GM12878 (cell line): ENCODE data around the gene IRF9. TPM values are rescaled to one million over a fixed set of nuclear protein-coding genes. Genes with fewer than 3 reads are reported as not detected.
A peak's percentile ranks its signal among the peaks of the same experiment; 100 is the strongest.

Experiments used
- ATAC-seq: fragments of 200-7000 bp; cut with Tn5 transposase; 3 replicates; pipeline ENCODE4 v1.9.1; 2020; ENCODE audit warnings: mild to moderate bottlenecking, moderate library complexity
- BruUV-seq: library from RNA; stranded (reverse); fragments of 400-500 nt; replicated peaks from 2 replicates; lab custom pipeline; 2021; lab: Mats Ljungman, UMichigan
- CTCF ChIA-PET: fragments of 300-600 bp; sonication (Branson Sonifier 250); formaldehyde crosslinking; extraction: SDS; loops from one replicate; lab custom pipeline; 2021; ENCODE audit warnings: inconsistent platforms; lab: Yijun Ruan, JAX
- POLR2A ChIA-PET: fragments of 350-600 bp; formaldehyde crosslinking; extraction: SDS; loops from one replicate; lab custom pipeline; 2021; ENCODE audit warnings: inconsistent platforms; lab: Charles Lee
- RAD21 ChIA-PET: fragments of 300-600 bp; sonication (Branson Sonifier 250); formaldehyde crosslinking; loops from one replicate; lab custom pipeline; 2023; ENCODE audit warnings: antibody characterized with exemption; ENCODE audit not compliant: unreplicated experiment; lab: Charles Lee
- SMC1A ChIA-PET: fragments of 300-600 bp; sonication (Branson Sonifier 250); formaldehyde crosslinking; loops from one replicate; lab custom pipeline; 2023; ENCODE audit not compliant: unreplicated experiment, uncharacterized antibody; lab: Charles Lee
- DNase-seq: peaks from one replicate; pipeline ENCODE4 v3.0.0-alpha.2; 2011; ENCODE audit warnings: low read depth, low spot score
- FAIRE-seq: peaks from 3 replicates; lab custom pipeline; 2011; peaks lifted over from hg19 to GRCh38; lab: Jason Lieb, UNC
- H2AFZ ChIP-seq: 2 replicates; pipeline ENCODE4 v1.6.0; 2011; ENCODE audit warnings: low read depth, low read length, control low read depth; ENCODE audit not compliant: control insufficient read depth
- H3K27ac ChIP-seq: 2 replicates; pipeline ENCODE4 v1.5.1; 2011; ENCODE audit warnings: control low read depth; ENCODE audit not compliant: control insufficient read depth, insufficient read depth
- H3K27me3 ChIP-seq, 2 experiments: replicated peaks in 1 of 2; 2 replicates each; pipeline versions ENCODE4 v1.6.0 to v1.6.1; 2011; ENCODE audit warnings: low read length in 1 of 2; ENCODE audit not compliant: control insufficient read depth in 2 of 2, insufficient read depth in 2 of 2
- H3K36me3 ChIP-seq, 2 experiments: 2 replicates each; pipeline ENCODE4 v1.5.1; 2011; ENCODE audit warnings: low read length in 1 of 2; ENCODE audit not compliant: control insufficient read depth in 2 of 2, insufficient read depth in 2 of 2
- H3K4me1 ChIP-seq: 2 replicates; pipeline ENCODE4 v1.6.1; 2011; ENCODE audit warnings: mild to moderate bottlenecking, low read length, moderate library complexity, mixed read lengths; ENCODE audit not compliant: control insufficient read depth, insufficient read depth
- H3K4me2 ChIP-seq: 2 replicates; pipeline ENCODE4 v1.6.0; 2011; ENCODE audit warnings: control low read depth; ENCODE audit not compliant: control insufficient read depth, insufficient read depth
- H3K4me3 ChIP-seq: fragments of 200-600 bp; sonication (generic); 2 replicates; pipeline ENCODE4 v1.5.1; 2016
- H3K79me2 ChIP-seq: 2 replicates; pipeline ENCODE4 v1.6.0; 2011; ENCODE audit warnings: low read length; ENCODE audit not compliant: control insufficient read depth, insufficient read depth
- H3K9ac ChIP-seq: 2 replicates; pipeline ENCODE4 v1.8.0; 2011; ENCODE audit warnings: low read length, control low read depth, mixed read lengths; ENCODE audit not compliant: control insufficient read depth, insufficient read depth
- H3K9me3 ChIP-seq: replicated peaks from 3 replicates; pipeline ENCODE4 v1.5.1; 2011; ENCODE audit warnings: mild to moderate bottlenecking, low read length; ENCODE audit not compliant: control insufficient read depth, insufficient read depth
- H4K20me1 ChIP-seq: 2 replicates; pipeline ENCODE4 v1.6.0; 2011; ENCODE audit not compliant: control insufficient read depth, insufficient read depth
- ATF3 ChIP-seq: IDR thresholded peaks from 2 replicates; pipeline ENCODE4 v1.6.1; 2011; ENCODE audit warnings: low read depth, mild to moderate bottlenecking, low read length, moderate library complexity, borderline replicate concordance; ENCODE audit errors: extremely low read depth
- BCL11A ChIP-seq: IDR thresholded peaks from 2 replicates; pipeline ENCODE4 v1.6.1; 2011; ENCODE audit warnings: low read depth, low read length
- EGR1 ChIP-seq, 2 experiments: IDR thresholded peaks; 1 replicate in 1 of 2; 2 replicates in 1 of 2; pipeline ENCODE4 v1.6.1; 2011 to 2012; ENCODE audit warnings: low read depth in 2 of 2, low read length in 2 of 2, borderline replicate concordance in 1 of 2, mild to moderate bottlenecking in 1 of 2, moderate library complexity in 1 of 2
- IRF4 ChIP-seq: IDR thresholded peaks from 2 replicates; pipeline ENCODE4 v1.6.1; 2011; ENCODE audit warnings: low read depth, low read length
- MAX ChIP-seq: IDR thresholded peaks from 2 replicates; pipeline ENCODE4 v1.6.1; 2012; ENCODE audit warnings: low read depth, low read length, improper control_type of control experiment
- NFYA ChIP-seq: IDR thresholded peaks from 2 replicates; pipeline ENCODE4 v1.6.1; 2011; ENCODE audit warnings: low read depth, mild to moderate bottlenecking, low read length, improper control_type of control experiment, borderline replicate concordance
- POLR2AphosphoS5 ChIP-seq: IDR thresholded peaks from 2 replicates; pipeline ENCODE4 v1.6.1; 2011; ENCODE audit warnings: mild to moderate bottlenecking, low read length, inconsistent platforms
- RCOR1 ChIP-seq: conservative IDR thresholded peaks from 2 replicates; pipeline ENCODE4 v1.6.1; 2012; ENCODE audit warnings: low read depth, low read length, improper control_type of control experiment
- SIX5 ChIP-seq: IDR thresholded peaks from 2 replicates; pipeline ENCODE4 v1.6.1; 2011; ENCODE audit warnings: mild to moderate bottlenecking, low read depth, low read length, moderate library complexity; ENCODE audit not compliant: severe bottlenecking
- SMARCA5 ChIP-seq: fragments of 450-650 bp; IDR thresholded peaks from 2 replicates; pipeline ENCODE4 v1.6.1; 2017; ENCODE audit warnings: mild to moderate bottlenecking
- YY1 ChIP-seq: IDR thresholded peaks from 2 replicates; pipeline ENCODE4 v1.6.1; 2011; ENCODE audit warnings: low read depth, mild to moderate bottlenecking, low read length
- WGBS: methylation state at CpG from one replicate; pipeline ENCODE4 v1.1.6; 2016; ENCODE audit warnings: low lambda C conversion rate; ENCODE audit not compliant: insufficient replicate concordance, insufficient coverage; ENCODE audit errors: missing lambda C conversion rate; 5-methylcytosine and 5-hydroxymethylcytosine counted together
- in situ Hi-C: fragments of 300-500 bp; cut with MboI; formaldehyde crosslinking; loops from 9 replicates; pipeline ENCODE4 v1.14.3; 2018; ENCODE audit warnings: mixed read lengths
- intact Hi-C: fragments of 100-400 bp; cut with micrococcal nuclease; formaldehyde crosslinking; loops from one replicate; pipeline ENCODE4 v1.14.2; 2022; ENCODE audit not compliant: unreplicated experiment
- polyA plus RNA-seq, 11 experiments: library from polyadenylated mRNA; depleted of rRNA in 4 of 11; unstranded in 6 of 11; stranded (reverse) in 5 of 11; fragments of >200 nt; fragmentation: Nextera tagmentation in 4 of 11; fragmentation: Illumina TruSeq in 1 of 11; extraction: Ambion mirVana in 4 of 11; extraction: Trizol in 1 of 11; gene quantifications; 1 replicate in 1 of 11; 2 replicates in 10 of 11; pipeline versions ENCODE4 v1.2.1 to v1.2.3, GENCODE V29; 2011 to 2016; ENCODE audit warnings: inconsistent platforms in 2 of 11, missing spikeins in 2 of 11, low read depth in 1 of 11
- total RNA-seq, 4 experiments: library from RNA; depleted of rRNA in 3 of 4; stranded (reverse); fragments of >200 nt in 3 of 4; fragmentation: Illumina TruSeq in 1 of 4; extraction: Trizol in 1 of 4; gene quantifications; 2 replicates each; pipeline versions ENCODE4 v1.2.1 to v1.2.3, GENCODE V29; 2013 to 2021
- TF ChIP-seq, protein P1 (sequence below): IDR thresholded peaks from 2 replicates; pipeline ENCODE4 v1.6.1; 2011; ENCODE audit warnings: low read depth, low read length, improper control_type of control experiment, borderline replicate concordance

Gene IRF9
- total and polyA plus RNA-seq, 10 of the 15 experiments (the other 5 are each of a cell fraction or from before 2014, with no cell fraction given) = 47.6 to 234 (median 148) TPM

DNA sequence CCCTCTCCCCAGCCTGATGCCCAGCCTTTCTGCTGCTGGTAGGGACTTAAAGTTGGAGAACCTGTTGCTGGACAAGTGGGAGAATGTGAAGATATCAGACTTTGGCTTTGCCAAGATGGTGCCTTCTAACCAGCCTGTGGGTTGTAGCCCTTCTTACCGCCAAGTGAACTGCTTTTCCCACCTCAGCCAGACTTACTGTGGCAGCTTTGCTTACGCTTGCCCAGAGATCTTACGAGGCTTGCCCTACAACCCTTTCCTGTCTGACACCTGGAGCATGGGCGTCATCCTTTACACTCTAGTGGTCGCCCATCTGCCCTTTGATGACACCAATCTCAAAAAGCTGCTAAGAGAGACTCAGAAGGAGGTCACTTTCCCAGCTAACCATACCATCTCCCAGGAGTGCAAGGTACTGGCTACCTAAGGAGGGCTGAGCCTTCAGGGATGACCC lies 46.1 kb downstream of the IRF9 start (continued):
- TF ChIP-seq NFYA = no peak
- TF ChIP-seq ATF3 = no peak
- no peak for TF ChIP-seq BCL11A
- no peak for TF ChIP-seq SIX5

DNA sequence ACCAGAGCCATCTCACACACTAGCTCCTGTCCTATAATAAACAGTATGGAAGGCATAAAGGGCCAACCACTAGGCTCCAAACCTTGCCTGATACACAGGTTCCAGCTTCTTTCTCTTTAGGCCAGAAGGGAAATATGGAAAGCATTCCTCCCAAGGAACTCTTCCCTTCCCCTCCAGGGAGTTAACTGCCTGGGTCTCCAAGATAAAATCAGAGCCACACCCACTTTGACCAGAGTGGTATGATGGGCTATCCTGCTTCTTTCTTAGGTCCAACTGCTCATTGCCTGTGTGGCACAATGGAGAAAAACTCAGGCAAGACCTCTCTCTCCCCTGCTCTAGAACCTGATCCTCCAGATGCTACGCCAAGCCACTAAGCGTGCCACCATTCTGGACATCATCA lies 46.6 kb downstream of the IRF9 start:
- ChIA-PET RAD21 (no interaction called here), POLR2A (interaction anchor here (1.0 to 1.6 kb wide), 3 partner anchors 12 to 60 kb away, joined by 3 to 11 read pairs (median 4); partner anchors contain the start of genes RNF31 and TM9SF1), SMC1A (no interaction called here), CTCF (interaction anchor here (1.0 kb wide), 1 partner anchor 90 kb away, joined by 3 read pairs; no protein-coding TSS in a partner anchor)
- no peak overlapping the region for H2AFZ ChIP-seq
- no TSS peak for BruUV-seq
- in situ Hi-C loops = no loop called here
- H3K4me2 ChIP-seq = no peak overlapping the region
- DNase-seq (no peak), FAIRE-seq (no peak), ATAC-seq (no peak)
- 100% methylated on average over 2 of the region's 2 CpGs for WGBS
- H3K79me2 ChIP-seq = peaks cover 14% of the 10 kb centered on the region
- H4K20me1 ChIP-seq = 0 out of 2 replicates have a peak, but pooled peaks cover 3% of the 10 kb centered on the region
- peaks cover 3 to 36% of the 10 kb centered on the region in 2 experiments; a peak in 3 of 4 replicates for H3K36me3 ChIP-seq
- peaks cover 3% of the 10 kb centered on the region for H3K4me1 ChIP-seq
- TF ChIP-seq IRF4 (no peak), RCOR1 (no peak), EGR1 (IDR thresholded peaks at IDR 0.05; ENCODE audit: borderline replicate concordance in 1 of 2, low read depth in 2 of 2, low read length in 2 of 2) (no peak), YY1 (no peak), POLR2AphosphoS5 (0 out of 2 replicates have a peak, but pooled peaks have one; percentile 15), SMARCA5 (no peak), MAX (no peak)
- TF ChIP-seq, protein P1, sequence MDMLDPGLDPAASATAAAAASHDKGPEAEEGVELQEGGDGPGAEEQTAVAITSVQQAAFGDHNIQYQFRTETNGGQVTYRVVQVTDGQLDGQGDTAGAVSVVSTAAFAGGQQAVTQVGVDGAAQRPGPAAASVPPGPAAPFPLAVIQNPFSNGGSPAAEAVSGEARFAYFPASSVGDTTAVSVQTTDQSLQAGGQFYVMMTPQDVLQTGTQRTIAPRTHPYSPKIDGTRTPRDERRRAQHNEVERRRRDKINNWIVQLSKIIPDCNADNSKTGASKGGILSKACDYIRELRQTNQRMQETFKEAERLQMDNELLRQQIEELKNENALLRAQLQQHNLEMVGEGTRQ = no peak
- H3K4me3 ChIP-seq = no peak overlapping the region
- H3K27me3 ChIP-seq = no peaks in the 10 kb centered on the region
- intact Hi-C loops = no loop called here
- no peak overlapping the region for H3K9ac ChIP-seq
- no peak overlapping the region for H3K27ac ChIP-seq
- peaks cover 3% of the 10 kb centered on the region; the same call in 2 of the 3 replicates for H3K9me3 ChIP-seq
